ENCODE measurements around the gene STING1.
A peak's percentile ranks its signal among the peaks of the same experiment; 100 is the strongest.
"Not testable (repeated sequence)": the region's sequence is repeated elsewhere in the genome, so short reads cannot be mapped to it uniquely, and the experiment has no call there.

Gene STING1

DNA sequence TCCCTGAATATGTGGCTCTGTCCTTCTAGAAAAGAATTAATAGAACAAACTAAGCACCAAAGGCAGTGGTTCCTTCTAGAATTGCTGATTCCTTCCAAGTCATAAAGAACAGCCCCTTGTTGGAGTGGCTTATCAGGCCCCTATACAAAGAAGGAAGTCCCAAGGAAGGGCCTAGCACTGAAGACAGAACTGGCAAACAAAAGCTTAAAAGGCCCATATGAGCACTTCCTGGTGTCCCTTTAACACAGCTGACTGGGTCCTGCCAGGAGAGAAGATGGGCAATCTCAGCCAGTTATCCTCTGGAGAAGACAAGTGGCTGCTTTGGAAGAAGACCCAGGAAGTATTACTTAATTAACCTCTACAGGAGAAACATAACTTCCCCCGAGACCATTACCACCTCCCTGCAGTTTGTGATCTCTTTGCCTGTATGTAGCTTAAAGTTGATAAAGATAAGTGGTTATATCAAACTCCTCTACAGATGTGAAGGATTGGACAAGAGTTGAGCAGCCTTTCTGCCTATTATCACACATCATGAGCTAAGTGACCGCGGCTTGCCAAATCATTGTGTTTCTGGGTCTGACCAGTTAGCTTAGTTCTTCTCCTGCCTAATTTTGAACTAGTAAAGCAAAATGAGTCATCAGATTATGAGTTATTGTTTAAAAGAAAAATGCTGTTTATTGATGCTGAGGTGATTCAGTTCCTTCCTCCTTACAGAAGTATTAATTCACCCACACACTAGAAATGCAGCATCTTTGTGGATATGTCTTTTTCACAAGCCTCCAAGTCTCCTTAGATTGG is 13.3 kb upstream of the STING1 start:
- Histone ChIP-seq H3K4me1 (ENCODE audit: insufficient read depth, low read length) (no peaks in the 10 kb centered on the region), H3K27ac (ENCODE audit: low read depth, low read length) (no peak overlapping the region), H3K4me3 (ENCODE audit: low read depth in 1 of 2, low read length in 2 of 2) (no peak overlapping the region), H3K36me3 (ENCODE audit: insufficient read depth, low read length) (no peaks in the 10 kb centered on the region), H3K27me3 (ENCODE audit: control insufficient read depth in 1 of 2, insufficient read depth in 2 of 2, low read length in 2 of 2) (no peaks in the 10 kb centered on the region), H3K9me3 (ENCODE audit: low read length) (no peaks in the 10 kb centered on the region), H3K9ac (ENCODE audit: low read length) (no peak overlapping the region)

- H3K9me3 ChIP-seq (ENCODE audit: low read length): no peaks in the 10 kb centered on the region
Measured at GRCh38 chr5:139494832-139495231, 12.3 kb upstream of the STING1 start.

DNA sequence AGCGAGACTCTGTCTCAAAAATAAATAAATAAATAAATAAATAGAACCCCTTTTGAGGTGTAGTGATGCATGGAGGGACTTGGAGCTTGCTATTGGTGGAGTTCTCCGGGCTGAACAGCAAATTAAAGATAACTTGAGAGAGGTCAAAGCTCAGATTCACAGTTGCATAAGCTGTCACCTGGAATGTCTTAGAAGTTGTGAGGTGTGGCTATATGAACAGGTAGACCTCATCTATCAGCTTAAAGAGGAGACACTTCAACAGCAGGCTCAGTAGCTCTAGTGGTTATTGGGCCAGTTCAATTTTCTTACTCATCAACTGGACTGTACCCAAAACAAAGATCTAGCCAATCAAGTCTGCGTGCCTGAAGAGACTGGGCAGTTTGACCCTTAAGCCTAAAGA is 11.7 kb upstream of the STING1 start:
- H3K4me3 ChIP-seq (ENCODE audit: low read depth in 1 of 2, low read length in 2 of 2): no peak overlapping the region
- H3K9me3 ChIP-seq (ENCODE audit: low read length): no peaks in the 10 kb centered on the region
- H3K9ac ChIP-seq (ENCODE audit: low read length): no peak overlapping the region
- no peaks in the 10 kb centered on the region for H3K36me3 ChIP-seq (ENCODE audit: insufficient read depth, low read length)
- H3K27ac ChIP-seq (ENCODE audit: low read depth, low read length): no peak overlapping the region
- H3K4me1 ChIP-seq (ENCODE audit: insufficient read depth, low read length): no peaks in the 10 kb centered on the region
- no peaks in the 10 kb centered on the region for H3K27me3 ChIP-seq (ENCODE audit: control insufficient read depth in 1 of 2, insufficient read depth in 2 of 2, low read length in 2 of 2)

More at GRCh38 chr5:139494832-139495231, 12.3 kb upstream of the STING1 start:
- Histone ChIP-seq H3K27ac (ENCODE audit: low read depth, low read length) (no peak overlapping the region), H3K9ac (ENCODE audit: low read length) (no peak overlapping the region), H3K27me3 (ENCODE audit: control insufficient read depth in 1 of 2, insufficient read depth in 2 of 2, low read length in 2 of 2) (no peaks in the 10 kb centered on the region), H3K4me3 (ENCODE audit: low read depth in 1 of 2, low read length in 2 of 2) (no peak overlapping the region), H3K4me1 (ENCODE audit: insufficient read depth, low read length) (no peaks in the 10 kb centered on the region), H3K36me3 (ENCODE audit: insufficient read depth, low read length) (no peaks in the 10 kb centered on the region)

DNA sequence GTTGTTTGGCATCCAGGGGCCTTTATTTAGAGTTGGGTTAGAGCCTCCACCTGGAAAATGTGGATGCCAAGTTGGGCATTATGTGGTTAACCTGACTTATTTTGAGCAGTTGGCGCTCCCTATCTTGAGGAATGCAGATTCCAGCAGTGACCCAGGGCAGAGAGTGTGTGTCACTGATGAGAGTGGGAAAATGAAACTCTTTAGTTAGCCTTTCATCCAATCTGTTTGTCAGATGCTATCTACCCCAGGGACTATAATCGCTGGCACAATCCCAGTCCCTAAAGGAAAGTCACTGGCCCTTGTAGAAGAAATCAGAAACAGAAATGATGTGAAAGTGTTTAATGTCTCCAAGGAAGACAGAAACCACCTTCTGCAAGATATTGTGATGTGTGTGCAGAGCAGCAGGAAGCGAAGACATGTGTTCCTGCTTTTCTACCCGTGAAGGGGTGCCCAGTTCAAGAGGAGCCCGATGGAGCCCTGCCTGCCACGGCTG is 10.2 kb upstream of the STING1 start:
- no peak overlapping the region for H3K4me3 ChIP-seq (ENCODE audit: low read depth in 1 of 2, low read length in 2 of 2)
- no peaks in the 10 kb centered on the region for H3K4me1 ChIP-seq (ENCODE audit: insufficient read depth, low read length)
- no peaks in the 10 kb centered on the region for H3K27me3 ChIP-seq (ENCODE audit: control insufficient read depth in 1 of 2, insufficient read depth in 2 of 2, low read length in 2 of 2)
- no peak overlapping the region for H3K9ac ChIP-seq (ENCODE audit: low read length)
- no peaks in the 10 kb centered on the region for H3K9me3 ChIP-seq (ENCODE audit: low read length)
- no peak overlapping the region for H3K27ac ChIP-seq (ENCODE audit: low read depth, low read length)
- no peaks in the 10 kb centered on the region for H3K36me3 ChIP-seq (ENCODE audit: insufficient read depth, low read length)

- H3K9ac ChIP-seq (ENCODE audit: low read length): no peak overlapping the region
- H3K4me3 ChIP-seq (ENCODE audit: low read depth in 1 of 2, low read length in 2 of 2): no peak overlapping the region
- no peak overlapping the region for H3K27ac ChIP-seq (ENCODE audit: low read depth, low read length)
- no peaks in the 10 kb centered on the region for H3K9me3 ChIP-seq (ENCODE audit: low read length)
- H3K36me3 ChIP-seq (ENCODE audit: insufficient read depth, low read length): no peaks in the 10 kb centered on the region
- H3K4me1 ChIP-seq (ENCODE audit: insufficient read depth, low read length): no peaks in the 10 kb centered on the region
- H3K27me3 ChIP-seq (ENCODE audit: control insufficient read depth in 1 of 2, insufficient read depth in 2 of 2, low read length in 2 of 2): no peaks in the 10 kb centered on the region
Measured at GRCh38 chr5:139488260-139488659, 5.7 kb upstream of the STING1 start.

DNA sequence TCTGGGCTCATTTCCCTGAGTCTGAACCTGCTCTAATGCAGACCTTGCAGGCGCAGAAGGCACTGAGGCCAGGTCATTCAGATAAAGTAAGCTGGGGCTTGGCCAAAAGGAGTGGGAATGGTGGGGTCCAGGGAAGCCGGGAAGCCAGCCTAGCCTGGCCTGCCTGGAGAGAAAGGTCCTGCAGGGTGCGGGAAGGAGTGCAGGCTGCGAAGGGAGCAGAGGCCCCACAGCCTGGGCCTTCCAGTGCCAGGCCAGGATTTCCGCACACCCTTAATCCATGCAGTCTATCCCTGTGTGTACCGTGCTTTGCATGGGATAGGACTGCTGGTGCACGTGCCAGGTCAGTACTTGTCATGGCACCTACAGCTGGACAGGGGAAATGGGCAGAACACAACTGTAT is 3.6 kb upstream of the STING1 start:
- Histone ChIP-seq H3K36me3 (ENCODE audit: insufficient read depth, low read length) (no peaks in the 10 kb centered on the region), H3K4me1 (ENCODE audit: insufficient read depth, low read length) (peaks cover 15% of the 10 kb centered on the region), H3K9me3 (ENCODE audit: low read length) (no peaks in the 10 kb centered on the region), H3K9ac (ENCODE audit: low read length) (no peak overlapping the region), H3K27me3 (ENCODE audit: control insufficient read depth in 1 of 2, insufficient read depth in 2 of 2, low read length in 2 of 2) (no peaks in the 10 kb centered on the region), H3K4me3 (ENCODE audit: low read depth in 1 of 2, low read length in 2 of 2) (no peak overlapping the region), H3K27ac (ENCODE audit: low read depth, low read length) (no peak overlapping the region)

DNA sequence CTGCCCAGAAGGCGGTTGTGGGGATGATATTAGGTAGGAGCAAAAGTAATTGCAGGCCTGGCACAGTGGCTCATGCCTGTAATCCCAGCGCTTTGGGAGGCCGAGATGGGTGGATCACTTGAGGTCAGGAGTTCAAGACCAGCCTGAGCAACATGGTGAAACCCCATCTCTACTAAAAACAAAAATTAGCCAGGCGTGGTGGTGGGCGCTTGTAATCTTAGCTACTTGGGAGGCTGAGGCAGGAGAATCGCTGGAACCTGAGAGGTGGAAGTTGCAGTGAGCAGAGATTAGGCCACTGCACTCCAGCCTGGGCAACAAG is 291 bp upstream of the STING1 start:
- not testable (repeated sequence) for H3K27ac ChIP-seq (ENCODE audit: low read depth, low read length); H3K9me3 ChIP-seq (ENCODE audit: low read length); H3K36me3 ChIP-seq (ENCODE audit: insufficient read depth, low read length); H3K9ac ChIP-seq (ENCODE audit: low read length); H3K4me3 ChIP-seq (ENCODE audit: low read depth in 1 of 2, low read length in 2 of 2); H3K27me3 ChIP-seq (ENCODE audit: control insufficient read depth in 1 of 2, insufficient read depth in 2 of 2, low read length in 2 of 2)
- peaks cover 19% of the 10 kb centered on the region for H3K4me1 ChIP-seq (ENCODE audit: insufficient read depth, low read length)

- Histone ChIP-seq H3K4me3 (ENCODE audit: low read depth in 1 of 2, low read length in 2 of 2) (peak overlapping the region; percentile 20 to 67), H3K27ac (ENCODE audit: low read depth, low read length) (peak overlapping the region; percentile 88), H3K4me1 (ENCODE audit: insufficient read depth, low read length) (peaks cover 19% of the 10 kb centered on the region), H3K9ac (ENCODE audit: low read length) (peak overlapping the region; percentile 44), H3K36me3 (ENCODE audit: insufficient read depth, low read length) (peaks cover 10% of the 10 kb centered on the region), H3K9me3 (ENCODE audit: low read length) (no peaks in the 10 kb centered on the region), H3K27me3 (ENCODE audit: control insufficient read depth in 1 of 2, insufficient read depth in 2 of 2, low read length in 2 of 2) (no peaks in the 10 kb centered on the region)
Measured at GRCh38 chr5:139481580-139482049, 943 bp downstream of the STING1 start.

- H3K36me3 ChIP-seq (ENCODE audit: insufficient read depth, low read length): peaks cover 10% of the 10 kb centered on the region
- peak overlapping the region in 1 of 2 donors; percentile 67 for H3K4me3 ChIP-seq (ENCODE audit: low read depth in 1 of 2, low read length in 2 of 2)
- no peaks in the 10 kb centered on the region for H3K9me3 ChIP-seq (ENCODE audit: low read length)
- no peaks in the 10 kb centered on the region for H3K27me3 ChIP-seq (ENCODE audit: control insufficient read depth in 1 of 2, insufficient read depth in 2 of 2, low read length in 2 of 2)
- H3K27ac ChIP-seq (ENCODE audit: low read depth, low read length): peak overlapping the region; percentile 88
- peaks cover 19% of the 10 kb centered on the region for H3K4me1 ChIP-seq (ENCODE audit: insufficient read depth, low read length)
- peak overlapping the region; percentile 44 for H3K9ac ChIP-seq (ENCODE audit: low read length)
Measured at GRCh38 chr5:139481122-139481533, 1.4 kb downstream of the STING1 start.

DNA sequence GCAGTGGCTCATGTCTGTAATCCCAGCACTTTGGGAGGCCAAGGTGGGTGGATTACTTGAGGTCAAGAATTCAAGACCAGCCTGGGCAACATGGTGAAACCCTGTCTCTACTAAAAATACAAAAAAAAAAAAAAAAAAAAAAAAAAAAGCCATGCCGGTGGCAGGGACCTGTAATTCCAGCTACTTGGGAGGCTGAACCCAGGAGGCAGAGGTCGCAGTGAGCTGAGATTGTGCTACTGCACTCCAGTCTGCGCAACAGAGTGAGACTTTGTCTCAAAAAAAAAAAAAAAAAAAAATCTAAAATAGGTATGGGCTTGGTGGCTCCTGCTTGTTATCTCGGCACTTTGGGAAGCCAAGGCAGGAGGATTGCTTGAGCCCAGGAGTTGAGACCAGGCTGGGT is 2.8 kb downstream of the STING1 start:
- not testable (repeated sequence) for H3K9me3 ChIP-seq (ENCODE audit: low read length); H3K36me3 ChIP-seq (ENCODE audit: insufficient read depth, low read length); H3K4me3 ChIP-seq (ENCODE audit: low read depth in 1 of 2, low read length in 2 of 2); H3K27ac ChIP-seq (ENCODE audit: low read depth, low read length); H3K27me3 ChIP-seq (ENCODE audit: control insufficient read depth in 1 of 2, insufficient read depth in 2 of 2, low read length in 2 of 2); H3K9ac ChIP-seq (ENCODE audit: low read length)
- peaks cover 19% of the 10 kb centered on the region for H3K4me1 ChIP-seq (ENCODE audit: insufficient read depth, low read length)

GRCh38 chr5:139478657-139479423 is 3.7 kb downstream of the STING1 start:
- not testable (repeated sequence) for H3K9ac ChIP-seq (ENCODE audit: low read length); H3K36me3 ChIP-seq (ENCODE audit: insufficient read depth, low read length); H3K4me3 ChIP-seq (ENCODE audit: low read depth in 1 of 2, low read length in 2 of 2); H3K27me3 ChIP-seq (ENCODE audit: control insufficient read depth in 1 of 2, insufficient read depth in 2 of 2, low read length in 2 of 2); H3K27ac ChIP-seq (ENCODE audit: low read depth, low read length); H3K9me3 ChIP-seq (ENCODE audit: low read length)
- peaks cover 19% of the 10 kb centered on the region for H3K4me1 ChIP-seq (ENCODE audit: insufficient read depth, low read length)
